Peyer's patch (tissue), 4 donors: ENCODE data around the gene TMSB4X.

Experiments used
- CTCF ChIP-seq, 6 experiments: fragments of 450-650 bp in 4 of 6; fragments of 200-600 bp in 2 of 6; sonication (generic) in 1 of 6; IDR thresholded peaks; one replicate each; pipeline ENCODE4 v1.5.1; 2017 to 2019; ENCODE audit warnings: antibody characterized with exemption in 6 of 6, mild to moderate bottlenecking in 3 of 6, moderate library complexity in 1 of 6
- POLR2A ChIP-seq, 2 donors: fragments of 450-650 bp; IDR thresholded peaks; one replicate each; pipeline ENCODE4 v1.5.1; 2017; ENCODE audit warnings: antibody characterized with exemption in 2 of 2, mild to moderate bottlenecking in 2 of 2, moderate library complexity in 2 of 2

DNA sequence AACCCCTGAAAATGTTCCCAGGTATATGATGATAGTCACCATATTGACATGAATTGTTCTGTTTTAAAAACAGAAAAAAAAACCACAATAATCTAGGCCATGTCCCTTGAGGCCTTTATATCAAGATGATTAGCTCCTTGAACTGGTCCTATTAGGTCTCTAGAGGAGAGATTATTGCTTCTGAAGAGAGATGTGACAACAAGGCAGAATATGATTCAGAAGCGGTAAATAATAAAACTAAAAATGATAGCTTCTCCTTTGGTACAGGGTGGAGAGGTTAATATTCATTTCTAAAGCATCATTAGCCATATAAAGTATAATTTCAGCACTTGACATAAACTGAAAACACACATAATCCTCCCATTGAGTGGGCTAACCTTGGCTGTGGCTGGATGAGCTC lies 42.7 kb upstream of the TMSB4X start:
- TF ChIP-seq CTCF (IDR thresholded peaks at IDR 0.05) (no peak), POLR2A (IDR thresholded peaks at IDR 0.05) (no peak)
